Suprapubic skin (tissue), 4 donors: ENCODE results near the gene MAP6.

Experiments used
- CTCF ChIP-seq, 2 donors: fragments of 200-600 bp in 1 of 2; fragments of 450-650 bp in 1 of 2; sonication (generic) in 1 of 2; IDR thresholded peaks; one replicate each; pipeline ENCODE4 v1.5.1; 2016 to 2019; ENCODE audit warnings: antibody characterized with exemption in 2 of 2, mild to moderate bottlenecking in 1 of 2, moderate library complexity in 1 of 2
- POLR2A ChIP-seq, 2 donors: fragments of 450-650 bp; IDR thresholded peaks; one replicate each; pipeline ENCODE4 v1.6.1; 2017; ENCODE audit warnings: antibody characterized with exemption in 2 of 2, mild to moderate bottlenecking in 2 of 2, moderate library complexity in 2 of 2
- POLR2AphosphoS5 ChIP-seq, 3 donors: sonication (generic); formaldehyde crosslinking; IDR thresholded peaks; one replicate each; pipeline ENCODE4 v1.6.1; 2017; ENCODE audit warnings: antibody characterized with exemption in 3 of 3

GRCh38 chr11:75568616-75569219 is 100.1 kb downstream of the MAP6 start:
- TF ChIP-seq CTCF (IDR thresholded peaks at IDR 0.05) = no peak
- TF ChIP-seq POLR2A (IDR thresholded peaks at IDR 0.05) = no peak
- TF ChIP-seq POLR2AphosphoS5 (IDR thresholded peaks at IDR 0.05) = no peak
